K562 (cell line): ENCODE measurements around the gene SLC25A18. TPM values are rescaled to one million over a fixed set of nuclear protein-coding genes. Genes with fewer than 3 reads are reported as not detected.

ENCODE experiments used
- CBFA2T2 ChIP-seq: fragments of 450-650 bp; conservative IDR thresholded peaks from 2 replicates; pipeline ENCODE4 v1.6.1; 2017; ENCODE audit warnings: mild to moderate bottlenecking
- ELF4 ChIP-seq: fragments of 450-650 bp; formaldehyde crosslinking; IDR thresholded peaks from 2 replicates; pipeline ENCODE4 v1.4.0; 2022; ENCODE audit warnings: missing genetic modification characterization
- ETV1 ChIP-seq: fragments of 450-650 bp; conservative IDR thresholded peaks from 2 replicates; pipeline ENCODE4 v1.6.1; 2016; ENCODE audit warnings: missing genetic modification characterization, control low read depth, low read depth, missing compliant biosample characterization
- GABPA ChIP-seq: fragments of 200-800 bp; sonication (Bioruptor generic); conservative IDR thresholded peaks from 2 replicates; pipeline ENCODE4 v1.6.1; 2016; ENCODE audit warnings: low read depth, missing genetic modification characterization, missing compliant biosample characterization
- KDM2B ChIP-seq: fragments of 250-450 bp; sonication (Bioruptor Pico); IDR thresholded peaks from 2 replicates; pipeline ENCODE4 v1.8.0; 2021; ENCODE audit warnings: mild to moderate bottlenecking, moderate library complexity
- KLF6 ChIP-seq: fragments of 250-450 bp; sonication (Bioruptor Pico); IDR thresholded peaks from 2 replicates; pipeline ENCODE4 v1.4.0; 2020; ENCODE audit warnings: mild to moderate bottlenecking, moderate library complexity, borderline replicate concordance
- LCOR ChIP-seq: sonication (generic); formaldehyde crosslinking; IDR thresholded peaks from 2 replicates; pipeline ENCODE4 v1.8.0; 2022; ENCODE audit warnings: mild to moderate bottlenecking, missing genetic modification reagents
- MAFK ChIP-seq: IDR thresholded peaks from 2 replicates; pipeline ENCODE4 v1.6.1; 2011; ENCODE audit warnings: low read length, improper control_type of control experiment
- MYBL2 ChIP-seq, 2 experiments: fragments of 450-650 bp in 1 of 2; sonication (generic) in 1 of 2; formaldehyde crosslinking in 1 of 2; IDR thresholded peaks; 2 replicates each; pipeline versions ENCODE4 v1.6.1 to v1.8.1; 2017 to 2022; ENCODE audit warnings: borderline replicate concordance in 1 of 2, inconsistent platforms in 1 of 2, low read depth in 1 of 2, mild to moderate bottlenecking in 1 of 2, missing genetic modification reagents in 1 of 2, moderate library complexity in 1 of 2
- NR2C2 ChIP-seq, 2 experiments: fragments of 200-800 bp in 1 of 2; sonication (Bioruptor generic) in 1 of 2; sonication (generic) in 1 of 2; formaldehyde crosslinking in 1 of 2; IDR thresholded peaks; 2 replicates each; pipeline versions ENCODE4 v1.6.1 to v1.8.0; 2016 to 2022; ENCODE audit warnings: mild to moderate bottlenecking in 1 of 2, missing compliant biosample characterization in 1 of 2, missing genetic modification characterization in 1 of 2, missing genetic modification reagents in 1 of 2
- RBM14 ChIP-seq: fragments of 200-400 bp; formaldehyde crosslinking; IDR thresholded peaks from 2 replicates; pipeline ENCODE4 v1.6.1; 2018; ENCODE audit warnings: low read depth, mild to moderate bottlenecking, low read length, moderate library complexity, borderline replicate concordance; ENCODE audit not compliant: insufficient read depth
- SAFB2 ChIP-seq: fragments of 200-400 bp; formaldehyde crosslinking; IDR thresholded peaks from 2 replicates; pipeline ENCODE4 v1.6.1; 2018; ENCODE audit warnings: borderline replicate concordance, low read length, low read depth, moderate library complexity; ENCODE audit not compliant: severe bottlenecking
- SP2 ChIP-seq: IDR thresholded peaks from 2 replicates; pipeline ENCODE4 v1.6.1; 2011; ENCODE audit warnings: mild to moderate bottlenecking, low read depth, low read length, moderate library complexity; ENCODE audit not compliant: poor library complexity, severe bottlenecking; ENCODE audit errors: extremely low read depth
- SPI1 ChIP-seq: IDR thresholded peaks from 2 replicates; pipeline ENCODE4 v1.6.1; 2011; ENCODE audit warnings: low read depth, low read length, control low read depth, borderline replicate concordance
- YY1 ChIP-seq, 3 experiments: IDR thresholded peaks; 2 replicates each; pipeline ENCODE4 v1.6.1; 2011; ENCODE audit warnings: low read length in 2 of 3, mild to moderate bottlenecking in 2 of 3, moderate library complexity in 2 of 3, borderline replicate concordance in 1 of 3, control low read depth in 1 of 3, low read depth in 1 of 3; ENCODE audit not compliant: insufficient read depth in 3 of 3, insufficient replicate concordance in 2 of 3, control insufficient read depth in 1 of 3, insufficient read length in 1 of 3; ENCODE audit errors: extremely low read depth in 1 of 3
- ZBTB11 ChIP-seq, 3 experiments: fragments of 200-800 bp in 1 of 3; fragments of 250-450 bp in 1 of 3; fragments of 450-650 bp in 1 of 3; sonication (Bioruptor Pico) in 1 of 3; sonication (Bioruptor generic) in 1 of 3; formaldehyde crosslinking in 1 of 3; IDR thresholded peaks; 2 replicates each; pipeline versions ENCODE4 v1.6.1 to v1.8.0; 2016 to 2022; ENCODE audit warnings: mild to moderate bottlenecking in 2 of 3, missing genetic modification characterization in 2 of 3, missing compliant biosample characterization in 1 of 3, moderate library complexity in 1 of 3
- ZKSCAN8 ChIP-seq: fragments of 200-800 bp; sonication (Bioruptor generic); IDR thresholded peaks from 2 replicates; pipeline ENCODE4 v1.6.1; 2016; ENCODE audit warnings: missing genetic modification characterization, missing compliant biosample characterization
- ZNF280A ChIP-seq: fragments of 450-650 bp; IDR thresholded peaks from 2 replicates; pipeline ENCODE4 v1.6.1; 2018; ENCODE audit warnings: mild to moderate bottlenecking, low read depth; ENCODE audit not compliant: partially characterized antibody
- ZNF282 ChIP-seq: sonication (generic); formaldehyde crosslinking; IDR thresholded peaks from 2 replicates; pipeline ENCODE4 v1.8.1; 2023; ENCODE audit warnings: missing genetic modification reagents
- ZNF75A ChIP-seq: fragments of 450-650 bp; formaldehyde crosslinking; IDR thresholded peaks from 2 replicates; pipeline ENCODE4 v1.4.0; 2020; ENCODE audit warnings: mild to moderate bottlenecking
- polyA plus RNA-seq, 8 experiments: library from polyadenylated mRNA; depleted of rRNA in 4 of 8; stranded (reverse) in 5 of 8; unstranded in 3 of 8; fragments of >200 nt; fragmentation: Nextera tagmentation in 2 of 8; fragmentation: Illumina TruSeq in 1 of 8; extraction: Ambion mirVana in 2 of 8; extraction: Trizol in 1 of 8; gene quantifications; 2 replicates each; pipeline versions ENCODE4 v1.2.1 to v1.2.3, GENCODE V29; 2011 to 2014; ENCODE audit warnings: inconsistent platforms in 1 of 8, missing spikeins in 1 of 8
- total RNA-seq, 7 experiments: library from RNA; depleted of rRNA in 6 of 7; stranded (reverse); fragments of >200 nt in 6 of 7; fragmentation: Illumina TruSeq in 2 of 7; extraction: Trizol in 2 of 7; gene quantifications; 2 replicates each; pipeline versions ENCODE4 v1.2.1 to v1.2.3, GENCODE V29; 2011 to 2021; ENCODE audit warnings: low replicate concordance in 1 of 7

SLC25A18 gene
- total and polyA plus RNA-seq, 9 of the 15 experiments (the other 6 are each of a cell fraction or from before 2014, with no cell fraction given), result 0.04 TPM; not detected in 8

- TF ChIP-seq ZBTB11 (CRISPR knock-in tag; IDR thresholded peaks at IDR 0.05) (peak in 2 of 3 experiments; percentile 69 to 94; a peak in 4 of 6 replicates), LCOR (peak; percentile 53; the same call in 1 of the 2 replicates), ELF4 (0 out of 2 replicates have a peak, but pooled peaks have one; percentile 54), MAFK (no peak), NR2C2 (CRISPR knock-in tag; IDR thresholded peaks at IDR 0.05) (peak; percentile 66; the same call in 1 of the 2 replicates), NR2C2 (tag; IDR thresholded peaks at IDR 0.05) (peak; percentile 96), KDM2B (CRISPR knock-in tag) (0 out of 2 replicates have a peak, but pooled peaks have one; percentile 1), ZNF280A (no peak), CBFA2T2 (no peak), SPI1 (no peak), MYBL2 (IDR thresholded peaks at IDR 0.05; ENCODE audit: low read depth) (no peak), MYBL2 (CRISPR knock-in tag; IDR thresholded peaks at IDR 0.05; ENCODE audit: borderline replicate concordance) (no peak), GABPA (tag) (peak; percentile 95), SP2 (no peak), SAFB2 (no peak), YY1 (IDR thresholded peaks at IDR 0.05; ENCODE audit: borderline replicate concordance in 1 of 3, control insufficient read depth in 1 of 3, extremely low read depth in 1 of 3, insufficient read depth in 3 of 3, insufficient read length in 1 of 3, insufficient replicate concordance in 2 of 3, low read depth in 1 of 3, low read length in 2 of 3) (peak; percentile 92 to 99 (median 97)), ZNF75A (CRISPR knock-in tag) (no peak), ZKSCAN8 (CRISPR knock-in tag) (no peak), KLF6 (CRISPR knock-in tag) (no peak), ZNF282 (CRISPR knock-in tag) (no peak), RBM14 (peak; percentile 98; the same call in 1 of the 2 replicates), ETV1 (tag) (peak; percentile 100)
These were observed 75.3 kb downstream of the SLC25A18 start, which contains the start of gene BCL2L13 (continued) for GRCh38 chr22:17638432-17639246.
